Keratinocyte (primary cell): ENCODE results near the gene HDAC9. TPM values are rescaled to one million over a fixed set of nuclear protein-coding genes. Genes with fewer than 3 reads are reported as not detected.

ENCODE experiments used
- DNase-seq: peaks from one replicate; pipeline ENCODE4 v3.0.0-alpha.2; 2011; ENCODE audit warnings: low read depth, missing footprints, low spot score
- FAIRE-seq: peaks from 2 replicates; lab custom pipeline; 2011; peaks lifted over from hg19 to GRCh38; lab: Jason Lieb, UNC
- H2AFZ ChIP-seq: 2 replicates; pipeline ENCODE4 v1.6.0; 2012; ENCODE audit warnings: low read length, control low read depth, inconsistent platforms; ENCODE audit not compliant: control insufficient read depth
- H3K27ac ChIP-seq: 2 replicates; pipeline ENCODE4 v1.5.1; 2011; ENCODE audit warnings: low read length; ENCODE audit not compliant: control insufficient read depth, insufficient read depth
- H3K27me3 ChIP-seq: 3 replicates; pipeline ENCODE4 v1.6.0; 2011; ENCODE audit warnings: low read length; ENCODE audit not compliant: control insufficient read depth, insufficient read depth; ENCODE audit errors: extremely low read depth
- H3K36me3 ChIP-seq, 2 experiments: 2 replicates in 1 of 2; 3 replicates in 1 of 2; pipeline ENCODE4 v1.5.1; 2011; ENCODE audit warnings: low read length in 2 of 2, mild to moderate bottlenecking in 1 of 2; ENCODE audit not compliant: control insufficient read depth in 2 of 2, insufficient read depth in 2 of 2; ENCODE audit errors: extremely low read depth in 1 of 2
- H3K4me1 ChIP-seq: 3 replicates; pipeline ENCODE4 v1.5.1; 2011; ENCODE audit warnings: low read length; ENCODE audit not compliant: control insufficient read depth, insufficient read depth; ENCODE audit errors: extremely low read depth
- H3K4me2 ChIP-seq: 3 replicates; pipeline ENCODE4 v1.6.0; 2011; ENCODE audit warnings: low read depth, low read length; ENCODE audit not compliant: control insufficient read depth, insufficient read depth; ENCODE audit errors: extremely low read depth
- H3K4me3 ChIP-seq, 3 experiments: fragments of 200-600 bp in 1 of 3; sonication (generic) in 1 of 3; 2 replicates in 2 of 3; 3 replicates in 1 of 3; pipeline ENCODE4 v1.5.1; 2011 to 2016; ENCODE audit warnings: low read length in 3 of 3, mild to moderate bottlenecking in 3 of 3, control low read depth in 2 of 3, inconsistent platforms in 1 of 3, low read depth in 1 of 3, mixed read lengths in 1 of 3, mixed run types in 1 of 3, moderate library complexity in 1 of 3; ENCODE audit not compliant: control insufficient read depth in 2 of 3, insufficient read depth in 2 of 3; ENCODE audit errors: extremely low read depth in 1 of 3
- H3K79me2 ChIP-seq: 2 replicates; pipeline ENCODE4 v1.6.0; 2012; ENCODE audit warnings: low read length; ENCODE audit not compliant: control insufficient read depth, insufficient read depth
- H3K9ac ChIP-seq: 3 replicates; pipeline ENCODE4 v1.6.0; 2011; ENCODE audit warnings: low read length; ENCODE audit not compliant: control insufficient read depth, insufficient read depth; ENCODE audit errors: extremely low read depth
- H3K9me1 ChIP-seq: 3 replicates; pipeline ENCODE4 v1.6.0; 2011; ENCODE audit warnings: low read length; ENCODE audit not compliant: control insufficient read depth, insufficient read depth; ENCODE audit errors: extremely low read depth
- H3K9me3 ChIP-seq: 2 replicates; pipeline ENCODE4 v1.5.1; 2012; ENCODE audit warnings: low read depth, low read length; ENCODE audit not compliant: control insufficient read depth
- H4K20me1 ChIP-seq: 3 replicates; pipeline ENCODE4 v1.6.0; 2011; ENCODE audit warnings: low read length; ENCODE audit not compliant: control insufficient read depth, insufficient read depth; ENCODE audit errors: extremely low read depth
- EZH2 ChIP-seq: IDR thresholded peaks from one replicate; pipeline ENCODE4 v1.6.1; 2012; ENCODE audit warnings: inconsistent platforms, mild to moderate bottlenecking, low read length, moderate library complexity
- dilution Hi-C: fragments of 300-500 bp; cut with MboI; formaldehyde crosslinking; loops from one replicate; pipeline ENCODE4 v1.7.0; 2020; ENCODE audit warnings: low sequenced_read_pairs; ENCODE audit not compliant: extremely low pct_ligation_motif_present
- polyA plus RNA-seq, 5 experiments: library from polyadenylated mRNA; depleted of rRNA in 3 of 5; stranded (reverse) in 3 of 5; stranded (forward) in 1 of 5; unstranded in 1 of 5; fragments of >200 nt; gene quantifications; 1 replicate in 1 of 5; 2 replicates in 3 of 5; 3 replicates in 1 of 5; pipeline versions ENCODE4 v1.2.1 to v1.2.3, GENCODE V29; 2011 to 2012; ENCODE audit warnings: missing spikeins in 2 of 5, low read depth in 1 of 5, low replicate concordance in 1 of 5
- TF ChIP-seq, protein P1 (sequence below), 3 experiments: IDR thresholded peaks in 1 of 3; conservative IDR thresholded peaks in 1 of 3; optimal IDR thresholded peaks in 1 of 3; 2 replicates in 2 of 3; 3 replicates in 1 of 3; pipeline versions ENCODE3 to v1.5.1; 2011; ENCODE audit warnings: low read length in 3 of 3, mild to moderate bottlenecking in 3 of 3, moderate library complexity in 2 of 3, control low read depth in 1 of 3, inconsistent platforms in 1 of 3; ENCODE audit not compliant: insufficient read depth in 2 of 3; ENCODE audit errors: extremely low read depth in 1 of 3

HDAC9 gene
- polyA plus RNA-seq, 1 donor (not counting 4 experiments of a cell fraction or from before 2014, with no cell fraction given), result 24.6 TPM

DNA sequence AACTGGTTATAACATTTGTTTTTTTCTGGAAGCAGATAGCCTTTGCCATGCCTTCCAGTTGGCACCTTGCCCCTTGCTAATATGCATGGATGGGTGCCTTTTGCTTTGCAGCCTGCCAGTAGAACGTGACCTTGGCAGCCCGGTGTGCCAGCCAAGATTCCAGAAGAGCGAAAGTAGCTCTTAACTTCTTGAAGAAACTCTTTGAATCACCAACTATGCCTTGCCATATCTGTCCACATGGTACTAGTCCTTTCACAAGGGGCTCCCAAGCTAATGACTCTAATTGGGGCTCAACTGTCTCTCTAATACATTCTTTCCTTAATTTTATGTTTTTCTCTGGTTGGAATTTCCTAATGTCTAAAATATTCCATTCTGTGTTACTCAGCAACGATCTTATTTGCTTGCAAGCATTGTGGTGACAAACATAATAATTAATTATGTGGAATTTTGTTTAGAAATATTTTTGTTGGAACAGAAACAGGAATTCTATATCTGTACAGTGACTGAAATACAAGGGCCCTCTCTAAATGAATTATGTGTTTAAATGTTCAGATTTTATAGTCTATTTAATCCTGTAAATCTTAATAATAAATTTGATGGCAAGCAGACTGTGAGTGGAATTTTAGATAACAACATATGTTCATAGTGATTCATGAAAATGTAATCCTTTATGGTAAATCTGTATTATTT lies 45.8 kb downstream of the HDAC9 start:
- Histone ChIP-seq H2AFZ (no peak overlapping the region), H4K20me1 (no peaks in the 10 kb centered on the region), H3K4me2 (no peak overlapping the region), H3K27ac (no peak overlapping the region), H3K27me3 (no peaks in the 10 kb centered on the region), H3K4me1 (no peaks in the 10 kb centered on the region), H3K36me3 (peaks cover 7 to 10% of the 10 kb centered on the region in 2 experiments), H3K9me3 (no peaks in the 10 kb centered on the region), H3K9ac (no peak overlapping the region), H3K79me2 (peaks cover 18% of the 10 kb centered on the region), H3K9me1 (no peaks in the 10 kb centered on the region), H3K4me3 (no peak overlapping the region)
- TF ChIP-seq EZH2, result no peak
- TF ChIP-seq, protein P1, sequence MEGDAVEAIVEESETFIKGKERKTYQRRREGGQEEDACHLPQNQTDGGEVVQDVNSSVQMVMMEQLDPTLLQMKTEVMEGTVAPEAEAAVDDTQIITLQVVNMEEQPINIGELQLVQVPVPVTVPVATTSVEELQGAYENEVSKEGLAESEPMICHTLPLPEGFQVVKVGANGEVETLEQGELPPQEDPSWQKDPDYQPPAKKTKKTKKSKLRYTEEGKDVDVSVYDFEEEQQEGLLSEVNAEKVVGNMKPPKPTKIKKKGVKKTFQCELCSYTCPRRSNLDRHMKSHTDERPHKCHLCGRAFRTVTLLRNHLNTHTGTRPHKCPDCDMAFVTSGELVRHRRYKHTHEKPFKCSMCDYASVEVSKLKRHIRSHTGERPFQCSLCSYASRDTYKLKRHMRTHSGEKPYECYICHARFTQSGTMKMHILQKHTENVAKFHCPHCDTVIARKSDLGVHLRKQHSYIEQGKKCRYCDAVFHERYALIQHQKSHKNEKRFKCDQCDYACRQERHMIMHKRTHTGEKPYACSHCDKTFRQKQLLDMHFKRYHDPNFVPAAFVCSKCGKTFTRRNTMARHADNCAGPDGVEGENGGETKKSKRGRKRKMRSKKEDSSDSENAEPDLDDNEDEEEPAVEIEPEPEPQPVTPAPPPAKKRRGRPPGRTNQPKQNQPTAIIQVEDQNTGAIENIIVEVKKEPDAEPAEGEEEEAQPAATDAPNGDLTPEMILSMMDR (optimal IDR thresholded peaks at IDR 0.05 in 1 of 3, IDR thresholded peaks at IDR 0.05 in 1 of 3, conservative IDR thresholded peaks at IDR 0.05 in 1 of 3; ENCODE audit: extremely low read depth in 1 of 3, insufficient read depth in 2 of 3, low read length in 3 of 3), result no peak
- no peak for FAIRE-seq
- dilution Hi-C loops, result no loop called here
- no peak for DNase-seq

DNA sequence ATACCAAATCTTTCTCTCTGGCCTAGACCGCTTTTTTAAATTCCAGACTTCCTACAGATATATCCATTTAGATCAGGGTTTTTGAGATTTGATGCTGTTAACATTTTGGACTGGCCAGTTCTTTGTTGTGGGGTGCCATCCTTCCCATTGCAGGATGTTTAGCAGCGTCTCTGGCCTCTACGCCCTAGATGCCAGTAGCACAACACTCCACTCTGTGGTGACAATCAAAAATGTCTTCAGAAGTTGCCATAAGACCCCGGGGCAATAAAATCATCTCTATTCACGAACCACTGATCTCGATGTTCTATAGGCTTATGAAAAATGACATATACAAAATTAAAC lies 46.3 kb downstream of the HDAC9 start:
- H3K36me3 ChIP-seq, result peaks cover 7 to 10% of the 10 kb centered on the region in 2 experiments
- no peak overlapping the region for H3K27ac ChIP-seq
- H4K20me1 ChIP-seq, result no peaks in the 10 kb centered on the region
- peaks cover 18% of the 10 kb centered on the region for H3K79me2 ChIP-seq
- no peaks in the 10 kb centered on the region for H3K4me1 ChIP-seq
- H3K4me3 ChIP-seq, result no peak overlapping the region
- H3K4me2 ChIP-seq, result no peak overlapping the region
- TF ChIP-seq EZH2, result no peak
- TF ChIP-seq, protein P1 (optimal IDR thresholded peaks at IDR 0.05 in 1 of 3, IDR thresholded peaks at IDR 0.05 in 1 of 3, conservative IDR thresholded peaks at IDR 0.05 in 1 of 3; ENCODE audit: extremely low read depth in 1 of 3, insufficient read depth in 2 of 3, low read length in 3 of 3), result no peak
- DNase-seq (no peak), FAIRE-seq (no peak)
- no peaks in the 10 kb centered on the region for H3K9me1 ChIP-seq
- H3K9me3 ChIP-seq, result no peaks in the 10 kb centered on the region
- dilution Hi-C loops, result no loop called here
- H3K9ac ChIP-seq, result no peak overlapping the region
- H3K27me3 ChIP-seq, result no peaks in the 10 kb centered on the region
- H2AFZ ChIP-seq, result no peak overlapping the region
